CD8-positive, alpha-beta memory T cell (primary cell): ENCODE data around the gene ZNF513. TPM values are rescaled to one million over a fixed set of nuclear protein-coding genes. Genes with fewer than 3 reads are reported as not detected.

Source experiments
- CTCF ChIA-PET: fragments of 350-600 bp; sonication (Branson Sonifier 250); formaldehyde crosslinking; loops from one replicate; lab custom pipeline; 2021; ENCODE audit warnings: antibody characterized with exemption; lab: Charles Lee
- POLR2A ChIA-PET: fragments of 350-600 bp; sonication (Branson Sonifier 250); formaldehyde crosslinking; loops from one replicate; lab custom pipeline; 2021; ENCODE audit warnings: antibody characterized with exemption; lab: Charles Lee
- DNase-seq, 5 donors: peaks; one replicate each; pipeline versions ENCODE4 v3.0.0 to v3.0.0-alpha.2; 2020 to 2022; ENCODE audit warnings: mixed read lengths in 1 of 5
- H3K27ac ChIP-seq: one replicate; pipeline ENCODE4 v1.7.0; 2013; ENCODE audit warnings: low read depth, mild to moderate bottlenecking, low read length, moderate library complexity
- H3K27me3 ChIP-seq: 2 replicates; pipeline ENCODE4 v1.7.0; 2013; ENCODE audit warnings: low read length, mild to moderate bottlenecking; ENCODE audit not compliant: insufficient read depth, poor library complexity, severe bottlenecking
- H3K36me3 ChIP-seq: 2 replicates; pipeline ENCODE4 v1.7.0; 2013; ENCODE audit warnings: mild to moderate bottlenecking, low read length, moderate library complexity; ENCODE audit not compliant: insufficient read depth
- H3K4me1 ChIP-seq: 2 replicates; pipeline ENCODE4 v1.7.0; 2013; ENCODE audit warnings: mild to moderate bottlenecking, low read length, moderate library complexity; ENCODE audit not compliant: insufficient read depth
- H3K4me3 ChIP-seq: 2 replicates; pipeline ENCODE4 v1.7.0; 2013; ENCODE audit warnings: mild to moderate bottlenecking, low read length
- H3K9me3 ChIP-seq: 2 replicates; pipeline ENCODE4 v1.7.0; 2013; ENCODE audit warnings: mild to moderate bottlenecking, low read length
- H3K27ac Mint-ChIP-seq, 8 donors: one replicate each; pipeline ENCODE4 v1.8.0; 2020 to 2021; ENCODE audit warnings: mixed read lengths in 8 of 8, mild to moderate bottlenecking in 6 of 8, inconsistent platforms in 3 of 8, moderate library complexity in 3 of 8
- H3K27me3 Mint-ChIP-seq, 2 donors: one replicate each; pipeline ENCODE4 v1.8.0; 2020 to 2021; ENCODE audit warnings: mixed read lengths in 2 of 2, mild to moderate bottlenecking in 1 of 2, moderate library complexity in 1 of 2
- H3K36me3 Mint-ChIP-seq, 3 donors: one replicate each; pipeline ENCODE4 v1.8.0; 2020 to 2021; ENCODE audit warnings: mixed read lengths in 3 of 3, inconsistent platforms in 1 of 3, mild to moderate bottlenecking in 1 of 3
- H3K4me1 Mint-ChIP-seq, 3 donors: one replicate each; pipeline ENCODE4 v1.8.0; 2020 to 2021; ENCODE audit warnings: mixed read lengths in 3 of 3, inconsistent platforms in 1 of 3, mild to moderate bottlenecking in 1 of 3
- H3K4me3 Mint-ChIP-seq, 7 donors: one replicate each; pipeline ENCODE4 v1.8.0; 2020 to 2021; ENCODE audit warnings: mixed read lengths in 7 of 7, mild to moderate bottlenecking in 6 of 7, moderate library complexity in 4 of 7, inconsistent platforms in 2 of 7
- H3K9me3 Mint-ChIP-seq, 5 donors: one replicate each; pipeline ENCODE4 v1.8.0; 2020 to 2022; ENCODE audit warnings: mixed read lengths in 5 of 5, mild to moderate bottlenecking in 3 of 5, moderate library complexity in 2 of 5, inconsistent platforms in 1 of 5
- polyA plus RNA-seq: library from polyadenylated mRNA; unstranded; fragments of 300-500 nt; fragmentation: Illumina TruSeq; gene quantifications from one replicate; pipeline ENCODE4 v1.2.3, GENCODE V29; 2021
- total RNA-seq, 2 experiments: library from RNA; stranded (reverse); gene quantifications; one replicate each; pipeline ENCODE4 v1.2.3, GENCODE V29; 2021

Gene ZNF513
- total and polyA plus RNA-seq, 3 experiments from 2014 or later = 4.7 to 9.9 (median 9.2) TPM

DNA sequence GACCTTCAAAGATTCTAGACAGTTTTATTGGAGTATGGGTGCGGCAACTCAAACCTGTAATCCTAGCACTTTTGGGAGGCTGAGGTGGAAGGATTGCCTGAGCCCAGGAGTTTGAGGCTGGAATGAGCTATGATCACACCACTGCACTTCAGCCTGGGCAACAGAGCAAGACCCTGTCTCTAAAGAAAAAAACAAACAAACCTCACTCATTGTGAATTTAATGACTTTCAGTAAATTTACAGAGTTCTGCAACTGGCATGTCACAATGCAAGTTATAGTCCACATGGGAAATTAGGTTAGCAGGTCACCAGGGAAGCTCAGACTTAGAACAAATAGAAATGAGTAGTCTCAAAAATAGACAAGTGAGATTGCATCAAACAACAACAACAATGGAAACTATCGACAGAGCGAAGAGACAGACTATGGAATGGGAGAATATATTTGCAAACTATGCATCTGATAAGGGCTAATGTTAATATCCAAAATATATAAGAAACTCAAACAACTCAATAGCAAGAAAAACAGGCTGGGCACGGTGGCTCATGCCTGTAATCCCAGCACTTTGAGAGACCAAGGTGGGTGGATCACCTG lies 41.2 kb upstream of the ZNF513 start:
- Mint-ChIP-seq H3K4me3 (no peak overlapping the region), H3K27me3 (peaks cover 0 to 3% of the 10 kb centered on the region in 2 donors), H3K9me3 (no peaks in the 10 kb centered on the region), H3K27ac (no peak overlapping the region), H3K36me3 (no peaks in the 10 kb centered on the region), H3K4me1 (no peaks in the 10 kb centered on the region)
- ChIA-PET CTCF (no interaction called here), POLR2A (no interaction called here)
- no peaks in the 10 kb centered on the region for H3K9me3 ChIP-seq
- no peaks in the 10 kb centered on the region for H3K4me1 ChIP-seq
- no peaks in the 10 kb centered on the region for H3K27me3 ChIP-seq
- no peaks in the 10 kb centered on the region for H3K36me3 ChIP-seq
- no peak for DNase-seq
- no peak overlapping the region for H3K4me3 ChIP-seq
- no peak overlapping the region for H3K27ac ChIP-seq

DNA sequence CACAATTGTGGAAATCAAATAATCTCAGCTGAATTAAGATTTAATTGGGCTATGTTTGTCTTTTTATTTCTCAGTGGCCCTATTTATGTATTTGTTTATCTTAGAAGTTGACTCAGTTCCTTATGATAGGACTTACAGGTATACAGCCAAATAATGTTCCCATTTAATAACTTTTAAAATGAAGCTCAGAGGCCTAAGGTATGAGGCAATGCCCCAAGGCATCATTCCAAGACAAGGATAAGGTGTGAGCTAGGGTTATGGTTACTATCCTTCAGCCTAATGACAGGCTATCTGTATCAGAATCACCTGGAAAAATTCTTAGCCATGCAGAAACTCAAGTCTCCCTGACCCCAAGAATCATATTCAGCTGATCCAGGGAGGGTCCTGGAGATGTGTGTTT lies 40.5 kb upstream of the ZNF513 start:
- Mint-ChIP-seq H3K4me3 (no peak overlapping the region), H3K9me3 (no peaks in the 10 kb centered on the region), H3K27me3 (peaks cover 0 to 3% of the 10 kb centered on the region in 2 donors), H3K36me3 (no peaks in the 10 kb centered on the region), H3K4me1 (no peaks in the 10 kb centered on the region), H3K27ac (no peak overlapping the region)
- DNase-seq = no peak
- ChIA-PET POLR2A (no interaction called here), CTCF (no interaction called here)
- H3K36me3 ChIP-seq = no peaks in the 10 kb centered on the region
- H3K9me3 ChIP-seq = no peaks in the 10 kb centered on the region
- H3K27ac ChIP-seq = no peak overlapping the region
- no peaks in the 10 kb centered on the region for H3K27me3 ChIP-seq
- no peaks in the 10 kb centered on the region for H3K4me1 ChIP-seq
- no peak overlapping the region for H3K4me3 ChIP-seq

DNA sequence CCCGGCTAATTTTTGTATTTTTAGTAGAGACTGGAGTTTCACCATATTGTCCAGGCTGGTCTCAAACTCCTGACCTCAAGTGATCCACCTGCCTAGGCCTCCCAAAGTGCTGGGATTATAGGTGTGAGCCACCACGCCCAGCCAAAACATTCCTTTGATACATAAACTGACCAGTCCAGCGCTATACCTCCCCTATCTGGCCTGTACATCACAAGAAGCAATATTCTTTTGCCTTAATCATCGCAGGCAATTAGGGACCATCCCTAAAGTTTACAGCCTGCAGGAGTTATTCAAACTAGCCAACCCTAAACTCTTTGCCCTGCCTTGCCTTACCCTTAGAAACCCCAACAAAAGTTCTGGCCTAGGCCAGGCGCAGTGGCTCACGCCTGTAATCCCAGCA lies 35.6 kb upstream of the ZNF513 start:
- peaks cover 0 to 13% of the 10 kb centered on the region in 2 donors for H3K27me3 Mint-ChIP-seq
- Histone ChIP-seq H3K4me1 (no peaks in the 10 kb centered on the region), H3K4me3 (no peak overlapping the region), H3K9me3 (no peaks in the 10 kb centered on the region), H3K36me3 (no peaks in the 10 kb centered on the region), H3K27me3 (no peaks in the 10 kb centered on the region), H3K27ac (no peak overlapping the region)
- H3K4me3 Mint-ChIP-seq = no peak overlapping the region
- DNase-seq = no peak
- H3K4me1 Mint-ChIP-seq = no peaks in the 10 kb centered on the region
- no peaks in the 10 kb centered on the region for H3K36me3 Mint-ChIP-seq
- H3K9me3 Mint-ChIP-seq = no peaks in the 10 kb centered on the region
- POLR2A ChIA-PET = no interaction called here
- no peak overlapping the region for H3K27ac Mint-ChIP-seq
- CTCF ChIA-PET = no interaction called here

DNA sequence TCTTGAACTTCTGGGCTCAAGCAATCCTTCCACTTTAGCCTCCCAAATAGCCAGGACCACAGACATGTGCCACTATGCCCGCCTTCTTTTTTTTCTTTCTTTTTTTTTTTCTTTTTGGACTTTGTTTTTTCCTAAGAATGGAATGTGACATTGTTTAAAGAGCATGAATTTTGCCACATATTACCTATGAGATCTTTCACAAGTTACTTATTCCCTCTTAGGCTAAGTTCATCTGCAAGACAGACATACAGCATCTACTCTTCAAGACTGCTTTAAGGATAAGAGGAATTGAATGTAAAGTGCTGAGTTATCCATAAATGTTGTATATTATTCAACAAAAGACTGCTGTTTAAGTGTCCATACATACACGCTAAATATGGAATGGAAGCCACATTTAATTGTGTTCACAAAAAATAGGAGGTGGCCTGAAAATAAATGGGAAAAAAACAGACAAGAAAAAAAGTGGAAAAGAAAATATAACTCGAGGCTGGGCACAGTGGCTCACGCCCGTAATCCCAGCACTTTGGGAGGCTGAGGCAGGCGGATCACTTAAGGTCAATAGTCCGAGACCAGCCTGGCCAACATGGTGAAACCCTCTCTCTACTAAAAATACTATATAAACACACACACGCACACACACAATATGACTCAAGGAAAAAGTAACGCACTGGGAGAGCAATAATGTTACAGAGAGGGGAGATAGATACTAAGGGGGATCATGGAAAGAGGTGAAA lies 32.1 kb upstream of the ZNF513 start:
- ChIA-PET CTCF (no interaction called here), POLR2A (no interaction called here)
- H3K27ac ChIP-seq = no peak overlapping the region
- H3K36me3 Mint-ChIP-seq = peaks cover 0 to 4% (median 0%) of the 10 kb centered on the region in 3 donors
- H3K9me3 Mint-ChIP-seq = no peaks in the 10 kb centered on the region
- H3K4me1 Mint-ChIP-seq = peaks cover 17 to 23% (median 21%) of the 10 kb centered on the region in 3 donors
- peak overlapping the region in 1 of 8 donors; percentile 71 for H3K27ac Mint-ChIP-seq
- peak overlapping the region in 1 of 7 donors; percentile 82 for H3K4me3 Mint-ChIP-seq
- H3K9me3 ChIP-seq = no peaks in the 10 kb centered on the region
- H3K27me3 ChIP-seq = no peaks in the 10 kb centered on the region
- peaks cover 16% of the 10 kb centered on the region for H3K4me1 ChIP-seq
- peaks cover 0 to 10% of the 10 kb centered on the region in 2 donors for H3K27me3 Mint-ChIP-seq
- H3K36me3 ChIP-seq = no peaks in the 10 kb centered on the region
- no peak for DNase-seq
- H3K4me3 ChIP-seq = no peak overlapping the region

DNA sequence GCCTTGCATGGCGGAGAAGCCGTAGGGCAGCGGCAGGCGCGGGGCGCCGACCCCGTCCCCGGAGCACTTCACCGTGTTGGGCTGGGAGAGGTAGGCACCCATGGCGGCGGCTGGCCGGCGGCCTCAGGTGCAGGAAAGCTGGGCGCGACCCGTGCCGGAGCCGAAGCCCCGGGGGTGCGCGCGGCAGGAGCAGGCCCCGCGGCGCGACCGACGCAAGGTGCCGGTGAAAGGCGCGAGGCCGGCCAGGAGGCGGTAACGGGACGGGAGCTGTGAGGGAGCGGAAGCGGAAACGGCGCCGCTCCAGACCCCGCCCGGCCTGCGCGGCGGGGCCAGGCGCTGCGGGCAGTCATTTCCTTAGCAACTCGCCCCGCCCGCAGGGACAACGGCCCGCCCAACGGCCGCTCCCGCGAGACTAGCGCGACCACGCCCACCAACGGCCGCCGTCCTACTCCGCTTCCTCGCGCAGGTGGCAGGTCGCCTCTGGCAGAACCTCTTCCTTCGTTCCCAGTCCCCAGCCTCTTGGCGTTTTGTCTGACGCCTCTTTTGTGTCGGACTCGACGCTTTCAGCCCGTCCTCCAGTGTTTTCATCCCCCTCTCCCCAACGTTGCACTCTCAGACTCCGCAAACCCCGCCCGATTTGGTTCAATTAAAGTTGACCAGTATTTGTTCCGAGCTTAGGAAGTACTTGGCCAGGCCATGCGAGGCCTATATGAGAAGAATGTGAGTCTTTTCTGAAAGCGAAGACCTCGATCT lies 29.0 kb upstream of the ZNF513 start, which contains the start of gene PPM1G:
PPM1G (minus strand) TSS at position 271 of the 753 bp plus-strand sequence; CDS start at position 102, 169 bp downstream.
- H3K9me3 Mint-ChIP-seq = no peaks in the 10 kb centered on the region
- peaks cover 31 to 48% (median 40%) of the 10 kb centered on the region in 3 donors for H3K4me1 Mint-ChIP-seq
- Histone ChIP-seq H3K36me3 (no peaks in the 10 kb centered on the region), H3K27ac (peak within 1 kb of the TSS; percentile 86), H3K4me3 (peak within 1 kb of the TSS; percentile 66), H3K4me1 (peaks cover 34% of the 10 kb centered on the region), H3K27me3 (no peaks in the 10 kb centered on the region), H3K9me3 (no peaks in the 10 kb centered on the region)
- CTCF ChIA-PET = interaction anchor here (0.7 to 2.1 kb wide), 7 partner anchors 14 to 274 kb away, joined by 3 to 8 read pairs (median 6); partner anchors contain the start of genes NRBP1 and ZNF513
- DNase-seq = peak; percentile 94 to 97 (median 95)
- peak within 1 kb of the TSS; percentile 88 to 96 (median 94) for H3K27ac Mint-ChIP-seq
- H3K4me3 Mint-ChIP-seq = peak within 1 kb of the TSS; percentile 81 to 96 (median 90)
- POLR2A ChIA-PET = interaction anchor here (1.0 to 3.0 kb wide), 8 partner anchors 8 to 254 kb away, joined by 3 to 25 read pairs (median 4); partner anchors contain the start of genes GTF3C2, MPV17, NRBP1 and SLC4A1AP
- peaks cover 0 to 10% of the 10 kb centered on the region in 2 donors for H3K27me3 Mint-ChIP-seq
- H3K36me3 Mint-ChIP-seq = peaks cover 0 to 21% (median 3%) of the 10 kb centered on the region in 3 donors

DNA sequence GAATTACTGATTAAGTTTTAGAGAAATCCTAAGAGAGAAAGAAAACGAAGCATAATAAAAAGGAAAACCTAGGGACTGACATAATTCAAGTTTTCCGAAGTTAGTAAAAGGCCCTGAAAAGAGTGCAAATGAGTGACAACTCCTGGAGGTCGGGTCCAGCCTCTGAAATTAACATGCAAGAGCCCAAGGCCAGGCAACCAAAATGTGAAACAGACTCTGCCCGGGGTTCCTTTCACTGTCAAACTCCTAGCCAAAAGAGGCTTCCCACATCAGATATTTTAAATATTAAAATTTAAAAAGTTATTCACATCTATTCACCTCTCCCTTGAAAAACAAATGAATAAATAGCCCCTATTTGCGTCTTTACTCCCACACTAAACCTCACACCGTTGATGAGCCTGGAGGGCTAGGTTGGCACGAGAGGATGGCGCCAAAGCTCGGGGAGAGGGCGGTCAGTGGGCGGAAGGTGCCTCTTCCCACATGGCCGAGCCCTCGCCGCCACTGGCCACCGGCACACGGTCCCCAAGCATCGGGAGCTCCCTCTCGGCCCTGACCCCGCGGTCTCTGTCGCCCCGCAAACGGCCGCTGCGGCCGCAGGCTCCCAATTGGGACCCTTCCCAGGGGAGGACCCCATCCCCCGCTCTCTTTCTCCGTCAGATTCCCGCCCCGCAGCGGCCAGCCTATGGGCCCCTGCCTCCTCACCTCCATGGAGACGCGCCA lies 28.2 kb upstream of the ZNF513 start:
- CTCF ChIA-PET = interaction anchor here (1.3 to 2.1 kb wide), 4 partner anchors 21 to 274 kb away, joined by 3 to 7 read pairs (median 4); partner anchors contain the start of gene ZNF513
- Mint-ChIP-seq H3K27me3 (peaks cover 0 to 10% of the 10 kb centered on the region in 2 donors), H3K36me3 (peaks cover 0 to 25% (median 3%) of the 10 kb centered on the region in 3 donors), H3K27ac (peak overlapping the region; percentile 68 to 90 (median 88)), H3K4me3 (peak overlapping the region; percentile 81 to 96 (median 90)), H3K9me3 (no peaks in the 10 kb centered on the region), H3K4me1 (peaks cover 32 to 55% (median 47%) of the 10 kb centered on the region in 3 donors)
- POLR2A ChIA-PET = interaction anchor here (0.7 to 3.0 kb wide), 8 partner anchors 20 to 255 kb away, joined by 3 to 25 read pairs (median 4); partner anchors contain the start of genes GTF3C2, MPV17, NRBP1 and SLC4A1AP
- H3K27me3 ChIP-seq = no peaks in the 10 kb centered on the region
- H3K9me3 ChIP-seq = no peaks in the 10 kb centered on the region
- H3K36me3 ChIP-seq = no peaks in the 10 kb centered on the region
- peak overlapping the region; percentile 66 for H3K4me3 ChIP-seq
- peaks cover 34% of the 10 kb centered on the region for H3K4me1 ChIP-seq
- H3K27ac ChIP-seq = peak overlapping the region; percentile 86
- no peak for DNase-seq

DNA sequence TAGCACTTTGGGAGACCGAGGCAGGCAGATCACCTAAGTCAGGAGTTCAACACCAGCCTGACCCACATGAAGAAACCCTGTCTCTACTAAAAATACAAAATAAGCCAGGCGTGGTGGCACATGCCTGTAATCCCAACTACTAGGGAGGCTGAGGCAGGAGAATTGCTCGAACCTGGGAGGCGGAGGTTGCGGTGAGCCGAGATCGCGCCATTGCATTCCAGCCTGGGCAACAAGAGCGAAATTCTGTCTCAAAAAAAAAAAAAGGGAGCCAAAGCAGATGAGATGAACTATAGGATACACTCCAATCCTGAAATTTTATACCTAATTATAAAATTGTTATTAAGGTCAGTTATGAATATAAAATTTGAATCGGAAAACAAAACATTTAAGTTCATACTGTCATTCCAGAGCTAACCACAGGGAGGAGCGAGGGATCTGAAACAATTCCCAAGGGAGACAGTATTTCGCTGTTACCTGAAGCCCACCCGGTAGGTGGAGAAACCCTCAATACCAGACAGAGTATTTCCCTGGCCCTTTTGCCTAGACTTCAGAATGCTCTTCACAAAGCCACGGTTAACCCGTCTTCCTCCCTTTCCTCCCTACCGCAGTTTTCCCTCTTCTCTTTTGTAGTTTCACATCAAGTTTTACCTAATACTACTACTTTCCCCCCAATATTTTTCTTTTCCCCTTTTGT lies 27.4 kb upstream of the ZNF513 start:
- peaks cover 37 to 60% (median 53%) of the 10 kb centered on the region in 3 donors for H3K4me1 Mint-ChIP-seq
- peak overlapping the region; percentile 68 to 90 (median 88) for H3K27ac Mint-ChIP-seq

More for the DNA sequence above, 27.4 kb upstream of the ZNF513 start:
- H3K36me3 ChIP-seq = no peaks in the 10 kb centered on the region
- Mint-ChIP-seq H3K9me3 (no peaks in the 10 kb centered on the region), H3K4me3 (peak overlapping the region; percentile 81 to 96 (median 90)), H3K36me3 (peaks cover 0 to 28% (median 4%) of the 10 kb centered on the region in 3 donors), H3K27me3 (peaks cover 0 to 9% of the 10 kb centered on the region in 2 donors)
- H3K4me3 ChIP-seq = peak overlapping the region; percentile 66
- H3K9me3 ChIP-seq = no peaks in the 10 kb centered on the region
- peak overlapping the region; percentile 86 for H3K27ac ChIP-seq
- no peak for DNase-seq
- POLR2A ChIA-PET = interaction anchor here (0.7 to 3.0 kb wide), 2 partner anchors 21 to 212 kb away, joined by 3 to 25 read pairs; partner anchors contain the start of gene NRBP1
- H3K4me1 ChIP-seq = peaks cover 34% of the 10 kb centered on the region
- no peaks in the 10 kb centered on the region for H3K27me3 ChIP-seq
- CTCF ChIA-PET = interaction anchor here (1.6 kb wide), 1 partner anchor 22 kb away, joined by 3 read pairs; no protein-coding TSS in a partner anchor
